GM21381 (cell line): ENCODE measurements around the gene SOCS6.
"Not testable (repeated sequence)": the region's sequence is repeated elsewhere in the genome, so short reads cannot be mapped to it uniquely, and the experiment has no call there.

Source experiments
- ATAC-seq: cut with Tn5 transposase; IDR thresholded peaks from one replicate; pipeline ENCODE4 v1.9.1; 2021; ENCODE audit warnings: mild to moderate bottlenecking, moderate library complexity; ENCODE audit not compliant: unreplicated experiment

The SOCS6 gene

GRCh38 chr18:70321616-70322015, 32.8 kb downstream of the SOCS6 start:
- ATAC-seq = no peak

GRCh38 chr18:70322385-70322784, 33.5 kb downstream of the SOCS6 start:
- ATAC-seq = no peak

GRCh38 chr18:70322928-70323327, 34.1 kb downstream of the SOCS6 start:
- no peak for ATAC-seq

- ATAC-seq = no peak
Measured at GRCh38 chr18:70324897-70325296, 36.1 kb downstream of the SOCS6 start.

GRCh38 chr18:70326255-70326654, 37.4 kb downstream of the SOCS6 start:
- no peak for ATAC-seq

- no peak for ATAC-seq
Measured at GRCh38 chr18:70328169-70328568, 39.3 kb downstream of the SOCS6 start.

GRCh38 chr18:70329071-70329470, 40.2 kb downstream of the SOCS6 start:
- no peak for ATAC-seq

- no peak for ATAC-seq
Measured at GRCh38 chr18:70330887-70331286, 42.0 kb downstream of the SOCS6 start.

- no peak for ATAC-seq
Measured at GRCh38 chr18:70331456-70332097, 42.7 kb downstream of the SOCS6 start.

GRCh38 chr18:70332694-70333093, 43.8 kb downstream of the SOCS6 start:
- ATAC-seq = no peak

- ATAC-seq = no peak
Measured at GRCh38 chr18:70333316-70333715, 44.5 kb downstream of the SOCS6 start.

GRCh38 chr18:70333757-70334156, 44.9 kb downstream of the SOCS6 start:
- no peak for ATAC-seq

- ATAC-seq = no peak
Measured at GRCh38 chr18:70334264-70334663, 45.4 kb downstream of the SOCS6 start.

GRCh38 chr18:70334728-70335329, 46.0 kb downstream of the SOCS6 start:
- no peak for ATAC-seq

- no peak for ATAC-seq
Measured at GRCh38 chr18:70335892-70336726, 47.3 kb downstream of the SOCS6 start.

- ATAC-seq = peak; percentile 72
Measured at GRCh38 chr18:70337139-70337972, 48.5 kb downstream of the SOCS6 start.

- no peak for ATAC-seq
Measured at GRCh38 chr18:70338890-70339289, 50.0 kb downstream of the SOCS6 start.

- ATAC-seq = no peak
Measured at GRCh38 chr18:70339915-70340314, 51.1 kb downstream of the SOCS6 start.

GRCh38 chr18:70348481-70348880, 59.6 kb downstream of the SOCS6 start:
- not testable (repeated sequence) for ATAC-seq

- ATAC-seq = no peak
Measured at GRCh38 chr18:70349316-70349715, 60.5 kb downstream of the SOCS6 start.

GRCh38 chr18:70354080-70354479, 65.2 kb downstream of the SOCS6 start:
- ATAC-seq = no peak
